ENCODE results near the gene ATP8B4.
"Not testable (repeated sequence)": the region's sequence is repeated elsewhere in the genome, so short reads cannot be mapped to it uniquely, and the experiment has no call there.

Gene ATP8B4

GRCh38 chr15:50119063-50120040 lies at the start of gene ATP8B4:
Gene ATP8B4, minus strand, starts transcription at chr15:50119233. Its CDS starts 12,267 bp downstream, at chr15:50106966.
- no peak for DNase-seq

DNA sequence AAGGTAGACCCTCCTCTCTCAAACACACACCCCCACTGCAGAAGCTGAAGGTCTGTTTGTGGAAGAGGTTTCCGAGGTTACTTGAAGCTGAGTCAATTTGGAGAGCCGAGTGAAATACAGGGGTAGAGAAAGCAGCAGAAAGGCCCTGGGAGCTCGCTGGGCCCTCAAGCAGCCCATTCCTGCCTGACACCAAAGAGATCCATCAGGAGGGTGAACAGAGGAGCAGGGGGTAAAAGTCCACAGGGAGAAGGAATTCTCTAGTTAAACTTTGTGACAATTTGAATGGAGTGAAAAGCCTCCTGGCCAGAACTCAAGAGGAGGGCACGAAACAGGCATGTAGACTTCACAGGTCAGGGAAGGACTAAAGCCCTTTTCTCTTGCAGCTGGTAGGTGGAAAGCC lies 49.3 kb upstream of the ATP8B4 start:
- DNase-seq = no peak

- DNase-seq = no peak
These were observed 48.1 kb upstream of the ATP8B4 start for GRCh38 chr15:50167110-50167509.

GRCh38 chr15:50166216-50166615 lies 47.2 kb upstream of the ATP8B4 start:
- DNase-seq = no peak

- no peak for DNase-seq
These were observed 45.4 kb upstream of the ATP8B4 start for GRCh38 chr15:50164458-50164857.

DNA sequence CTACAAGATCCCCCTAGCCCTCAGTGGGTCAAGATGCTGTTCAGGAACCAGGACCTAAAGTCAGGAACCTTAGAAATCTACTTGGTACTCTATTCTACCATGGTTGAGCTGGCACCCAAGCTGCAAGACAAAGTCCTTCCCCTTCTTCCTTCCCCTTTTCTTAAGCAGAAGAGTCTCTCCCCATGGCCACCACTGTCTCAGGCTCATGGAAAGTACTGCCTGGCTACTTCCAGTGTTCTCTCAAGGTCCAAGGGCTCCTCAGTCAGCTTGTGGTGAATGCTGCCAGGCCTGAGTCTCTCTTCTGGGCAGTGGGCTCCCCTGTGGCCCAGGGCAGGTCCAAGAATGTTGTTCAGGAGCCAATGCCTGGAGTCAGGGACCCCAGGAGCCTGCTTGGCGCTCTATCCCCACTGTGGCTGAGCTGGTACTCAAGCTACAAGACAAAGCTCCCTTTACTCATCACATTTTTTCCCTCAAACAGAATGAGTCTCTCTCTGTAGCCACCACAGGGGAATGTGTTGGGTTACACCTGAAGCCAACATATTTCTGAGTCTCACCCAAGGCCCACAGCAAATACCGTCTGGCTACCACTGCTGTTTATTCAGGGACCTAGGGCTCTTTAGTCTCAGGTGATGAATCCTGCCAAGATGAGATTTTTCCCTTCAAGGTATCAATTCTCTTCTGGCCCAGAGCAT lies 44.8 kb upstream of the ATP8B4 start:
- no peak for DNase-seq

- no peak for DNase-seq
These were observed 44.1 kb upstream of the ATP8B4 start for GRCh38 chr15:50162969-50163718.

DNA sequence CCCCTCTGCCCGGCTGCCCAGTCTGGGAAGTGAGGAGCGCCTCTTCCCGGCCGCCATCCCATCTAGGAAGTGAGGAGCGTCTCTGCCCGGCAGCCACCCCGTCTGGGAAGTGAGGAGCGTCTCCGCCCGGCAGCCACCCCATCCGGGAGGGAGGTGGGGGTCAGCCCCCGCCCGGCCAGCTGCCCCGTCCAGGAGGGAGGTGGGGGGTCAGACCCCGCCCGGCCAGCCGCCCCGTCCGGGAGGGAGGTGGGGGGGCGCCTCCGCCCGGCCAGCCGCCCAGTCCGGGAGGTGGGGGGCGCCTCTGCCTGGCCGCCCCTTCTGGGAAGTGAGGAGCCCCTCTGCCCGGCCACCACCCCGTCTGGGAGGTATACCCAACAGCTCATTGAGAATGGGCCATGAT lies 39.2 kb upstream of the ATP8B4 start:
- DNase-seq = not testable (repeated sequence)

DNA sequence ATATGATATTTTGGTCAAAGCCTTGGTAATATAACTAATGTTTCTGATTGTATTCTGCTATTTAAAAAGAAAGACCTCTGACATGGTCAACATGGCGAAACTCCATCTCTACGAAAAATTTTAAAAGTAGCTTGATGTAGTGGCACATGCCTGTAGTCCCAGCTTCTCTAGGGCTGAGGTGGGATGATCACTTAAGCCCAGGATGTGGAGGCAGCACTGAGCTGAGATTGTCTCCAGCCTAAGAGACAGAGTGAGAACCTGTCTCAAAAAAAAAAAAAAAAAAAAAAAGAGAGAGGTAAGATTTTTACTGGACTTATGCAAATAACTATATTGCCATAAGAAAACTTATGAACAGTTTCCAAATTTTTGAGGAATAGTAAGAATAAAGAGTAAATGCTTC lies 32.4 kb upstream of the ATP8B4 start:
- no peak for DNase-seq

DNA sequence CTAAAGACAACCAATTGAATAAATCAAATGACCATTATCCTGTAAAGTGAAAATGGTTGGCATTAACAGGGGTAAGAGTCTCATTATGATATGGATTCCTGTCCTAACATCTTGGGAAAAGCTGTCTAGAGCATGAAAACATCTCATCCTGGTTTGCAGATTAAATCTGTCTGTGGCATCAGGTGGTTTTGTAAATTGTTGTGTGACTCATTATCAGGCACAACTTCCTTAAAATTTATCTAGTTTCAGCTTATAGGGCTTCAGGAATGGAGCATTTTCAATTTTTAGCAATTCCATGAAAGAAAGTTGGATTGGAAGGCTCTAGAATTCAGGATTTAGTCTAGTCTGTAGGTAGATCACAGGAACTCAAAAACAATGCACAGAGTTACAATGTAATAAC lies 31.8 kb upstream of the ATP8B4 start:
- DNase-seq = no peak

DNA sequence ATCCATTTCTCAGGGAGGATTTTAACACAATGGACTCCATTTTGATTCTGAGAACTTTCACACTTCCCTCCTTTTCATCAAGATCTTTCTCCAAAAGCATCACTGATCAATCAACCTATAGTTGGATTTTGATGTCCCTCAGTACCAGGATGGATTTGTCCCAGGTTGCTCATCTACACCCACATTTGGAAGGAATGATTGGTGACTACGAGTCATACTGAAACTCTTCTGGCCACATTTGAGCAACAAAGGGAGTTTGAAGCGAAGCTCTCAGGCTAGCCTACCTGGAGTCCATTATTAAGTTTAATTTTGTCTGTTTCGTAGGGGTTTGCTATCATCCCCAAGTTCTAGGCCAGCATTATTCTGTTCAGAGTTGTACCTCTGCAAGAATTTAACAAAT lies 31.3 kb upstream of the ATP8B4 start:
- DNase-seq = no peak

DNA sequence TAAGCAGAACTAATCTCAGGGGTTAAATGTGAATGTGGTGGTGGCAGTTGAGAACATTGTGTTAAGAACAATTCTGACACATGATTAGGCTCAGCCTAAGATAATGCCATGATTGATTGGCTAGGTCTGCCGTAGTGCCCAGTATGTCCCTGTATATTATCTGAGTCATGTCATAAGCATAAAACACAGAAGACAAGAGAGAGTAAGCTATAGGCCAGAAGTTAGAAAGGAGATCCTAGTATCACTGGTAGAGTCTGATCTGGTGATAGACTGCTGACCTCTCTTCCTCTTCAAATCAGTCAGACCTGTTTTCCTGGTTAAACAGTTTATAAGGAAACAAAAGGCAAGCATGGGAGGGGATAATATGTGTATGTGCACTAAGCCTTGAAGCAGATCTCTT lies 30.1 kb upstream of the ATP8B4 start:
- no peak for DNase-seq

DNA sequence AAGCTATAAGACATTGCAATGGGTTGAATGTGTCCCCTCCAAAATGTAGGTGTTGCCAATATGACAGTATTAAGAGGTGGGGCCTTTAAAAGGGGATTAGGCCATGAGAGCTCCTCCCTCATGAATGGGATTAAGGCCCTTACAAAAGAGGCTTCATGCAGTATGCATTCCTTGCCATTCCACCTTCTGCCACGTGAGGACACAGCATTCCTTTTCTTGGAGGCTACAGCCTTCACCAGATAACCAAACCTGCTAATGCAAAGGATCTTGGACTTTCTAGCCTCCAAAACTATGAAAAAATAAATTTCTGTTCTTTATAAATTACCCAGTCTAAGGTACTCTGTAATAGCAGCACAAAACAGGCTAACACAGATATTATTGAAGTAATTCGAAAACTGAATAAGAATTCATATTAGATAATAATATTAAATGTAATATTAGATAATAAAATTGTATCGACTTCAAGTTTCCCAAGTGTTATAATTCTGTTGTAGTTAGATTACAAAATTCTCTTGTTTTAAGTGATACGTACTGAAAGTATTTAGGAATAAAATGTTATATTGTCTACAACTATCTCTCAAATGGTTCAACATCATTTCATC lies 29.4 kb upstream of the ATP8B4 start:
- DNase-seq = no peak

DNA sequence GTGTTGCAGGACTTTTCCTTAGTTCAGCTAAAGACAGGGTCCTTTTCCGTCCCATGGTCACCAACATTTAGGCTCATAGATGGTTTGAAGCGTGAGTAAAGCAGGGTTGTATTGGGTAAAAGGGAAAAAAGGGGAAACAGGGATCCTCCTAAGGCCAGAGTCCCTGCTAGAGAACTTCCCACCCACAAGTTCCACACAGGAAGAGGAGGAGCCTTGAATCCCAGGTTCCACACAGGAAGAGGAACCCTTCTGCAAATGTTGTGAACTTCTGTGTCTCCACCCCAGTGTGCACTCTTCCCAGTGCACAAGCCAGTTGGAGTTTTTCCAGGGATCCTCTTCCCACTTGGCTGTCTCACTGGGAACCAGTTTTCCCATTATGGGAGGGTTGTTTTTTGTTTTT lies 27.6 kb upstream of the ATP8B4 start:
- no peak for DNase-seq

DNA sequence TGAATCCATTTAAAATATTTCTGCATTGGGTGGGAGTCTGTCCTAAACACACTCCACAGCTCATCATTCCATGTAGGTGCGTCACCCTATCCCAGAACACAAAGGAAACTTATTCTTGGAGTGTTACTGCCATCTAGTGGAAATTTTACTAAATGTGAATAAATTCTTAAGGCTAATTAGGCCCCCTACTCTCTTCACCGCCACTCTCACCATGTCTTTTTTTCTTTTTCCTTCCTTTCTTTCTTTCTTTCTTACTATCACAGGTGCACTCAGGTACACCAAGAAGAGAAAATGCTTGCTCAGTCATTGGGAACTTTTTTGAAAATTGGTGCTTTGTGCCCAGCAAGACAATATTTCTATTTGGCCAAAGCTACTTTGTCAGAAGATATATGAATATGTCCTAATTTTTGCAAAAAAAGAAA lies 26.4 kb upstream of the ATP8B4 start:
- no peak for DNase-seq

DNA sequence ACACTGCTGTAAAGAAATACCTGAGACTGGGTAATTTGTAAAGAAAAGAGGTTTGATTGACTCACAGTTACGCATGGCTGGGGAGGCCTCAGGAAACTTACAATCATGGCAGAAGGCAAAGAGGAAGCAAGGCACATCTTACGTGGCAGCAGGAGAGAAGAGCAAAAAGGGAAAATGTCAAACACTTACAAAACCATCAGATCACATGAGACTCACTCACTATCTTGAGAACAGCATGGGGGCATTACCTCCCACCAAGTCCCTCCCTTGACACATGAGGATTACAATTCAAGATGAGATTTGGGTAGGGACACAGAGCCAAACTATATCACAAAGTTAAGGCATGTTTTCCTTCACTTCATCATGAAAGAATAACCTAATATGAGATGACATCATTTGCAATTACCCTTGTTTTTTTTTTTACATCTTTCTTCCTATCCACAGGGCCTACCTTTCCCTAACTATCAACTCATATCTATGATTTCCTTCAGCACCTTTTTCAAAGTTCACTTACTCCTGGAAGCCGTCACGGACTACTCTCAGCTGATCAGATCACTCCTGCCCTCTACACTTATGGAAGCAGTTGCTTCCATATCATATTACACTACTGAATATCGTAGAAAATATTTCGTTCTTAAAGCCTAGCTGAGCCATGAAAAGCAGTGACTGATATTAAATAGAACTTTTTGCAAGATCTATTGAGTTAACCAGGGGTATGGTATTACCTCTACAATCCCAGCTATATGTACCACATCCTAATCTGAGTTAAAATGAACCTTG lies 25.5 kb upstream of the ATP8B4 start:
- no peak for DNase-seq

DNA sequence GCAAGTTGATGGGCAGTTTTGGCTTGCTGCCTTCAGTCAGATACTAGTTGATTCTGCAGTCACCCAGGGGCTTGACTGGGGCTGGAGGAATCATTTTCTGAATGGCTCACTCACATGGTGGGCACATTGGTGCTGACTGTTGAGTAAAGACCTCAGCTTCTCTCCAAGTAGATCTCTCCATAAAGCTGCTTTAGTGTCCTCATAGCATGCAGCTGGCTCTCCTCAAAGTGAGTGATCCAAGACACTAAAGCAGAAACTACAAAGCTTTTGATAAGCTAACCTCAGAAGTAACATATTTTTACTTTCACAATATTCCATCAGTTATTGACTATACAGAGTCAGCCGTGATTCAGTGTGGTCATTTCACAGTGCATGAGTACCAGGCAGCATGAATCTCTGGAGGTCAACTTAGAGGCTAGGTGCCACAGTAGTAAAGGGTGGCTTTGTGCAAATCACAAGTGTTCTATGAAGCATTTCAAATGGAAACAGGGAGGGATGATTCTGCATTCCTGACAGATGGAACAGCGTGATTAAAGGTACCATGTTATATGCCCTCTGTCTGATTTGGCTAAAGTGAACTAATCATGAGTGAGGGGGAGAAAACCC lies 24.3 kb upstream of the ATP8B4 start:
- DNase-seq = no peak

DNA sequence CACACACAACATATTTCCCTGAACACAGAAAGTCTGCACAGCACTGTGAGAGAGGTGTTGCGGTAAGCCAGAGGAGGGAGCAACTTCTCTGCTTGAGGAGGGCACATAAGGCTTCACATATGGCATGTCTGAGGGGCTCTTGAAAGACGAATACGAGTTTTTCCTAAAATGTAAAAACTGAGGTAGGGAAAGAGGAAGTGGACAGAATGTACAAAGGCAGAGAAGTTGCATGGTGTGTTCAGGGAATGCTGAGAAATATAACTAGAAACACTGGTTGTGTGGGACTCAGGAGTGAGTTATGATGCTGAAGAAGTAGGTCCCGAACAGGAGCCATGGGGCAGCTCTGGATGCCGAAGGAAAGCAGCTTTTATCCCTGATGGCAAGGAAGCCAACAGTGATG lies 22.8 kb upstream of the ATP8B4 start:
- no peak for DNase-seq

DNA sequence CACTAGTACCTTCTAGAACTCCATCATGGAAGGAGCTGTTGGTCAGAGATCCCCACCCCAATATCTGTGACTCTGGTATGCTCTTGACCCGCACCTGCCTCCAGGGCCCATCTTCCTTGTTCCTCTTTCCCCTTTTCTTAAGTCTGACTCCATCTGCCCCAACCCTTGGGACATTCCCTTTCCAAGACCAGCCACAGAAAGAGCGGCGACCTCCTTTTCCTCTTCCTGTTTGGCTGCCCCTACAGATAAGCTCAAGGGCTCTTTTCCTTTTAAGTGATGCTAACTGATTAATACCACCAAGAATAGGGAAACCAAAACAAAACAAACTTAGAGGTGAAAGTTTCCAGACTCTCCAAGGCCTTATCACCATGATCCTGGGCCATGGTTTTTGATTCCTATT lies 21.9 kb upstream of the ATP8B4 start:
- no peak for DNase-seq

DNA sequence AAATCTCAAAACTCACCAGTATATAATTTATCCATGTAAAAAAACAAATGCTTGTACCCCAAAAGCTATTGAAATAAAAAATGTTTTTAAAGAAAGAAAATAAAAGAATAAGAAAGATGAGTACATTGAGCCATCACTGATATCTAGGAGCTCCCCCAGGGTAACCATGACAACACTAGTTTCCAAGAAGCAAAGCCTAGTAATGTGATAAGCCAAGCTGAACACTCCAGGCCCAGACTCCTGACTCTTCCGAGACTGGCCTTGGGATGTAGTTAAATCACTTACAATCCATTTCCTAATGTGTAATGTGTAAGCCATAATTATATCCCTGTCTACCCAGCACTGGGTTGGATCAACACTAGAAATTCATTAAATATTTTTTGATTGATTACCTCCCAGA lies 21.1 kb upstream of the ATP8B4 start:
- DNase-seq = no peak

- no peak for DNase-seq
These were observed 19.4 kb upstream of the ATP8B4 start for GRCh38 chr15:50138391-50138790.

- no peak for DNase-seq
These were observed 18.9 kb upstream of the ATP8B4 start for GRCh38 chr15:50137893-50138292.
